Nephron progenitor cell (in vitro differentiated cells): ENCODE data around the gene SH3BGRL2.

Source experiments
- DNase-seq: peaks from one replicate; pipeline ENCODE4 v3.0.0; 2021
- H3K27ac Mint-ChIP-seq: 2 replicates; pipeline ENCODE4 v1.8.0; 2021; ENCODE audit warnings: mild to moderate bottlenecking, moderate library complexity, mixed read lengths
- H3K27me3 Mint-ChIP-seq: 2 replicates; pipeline ENCODE4 v1.8.0; 2021; ENCODE audit warnings: mild to moderate bottlenecking, low read depth, mixed read lengths; ENCODE audit not compliant: poor library complexity
- H3K36me3 Mint-ChIP-seq: 2 replicates; pipeline ENCODE4 v1.8.0; 2021; ENCODE audit warnings: low read depth, mixed read lengths
- H3K4me1 Mint-ChIP-seq: 2 replicates; pipeline ENCODE4 v1.8.0; 2021; ENCODE audit warnings: mixed read lengths
- H3K4me3 Mint-ChIP-seq: 2 replicates; pipeline ENCODE4 v1.8.0; 2021; ENCODE audit warnings: mild to moderate bottlenecking, moderate library complexity, mixed read lengths
- H3K9me3 Mint-ChIP-seq: 2 replicates; pipeline ENCODE4 v1.8.0; 2021; ENCODE audit warnings: mild to moderate bottlenecking, moderate library complexity, mixed read lengths
- CTCF ChIP-seq: fragments of 200-600 bp; sonication (generic); IDR thresholded peaks from 2 replicates; pipeline ENCODE4 v1.5.0; 2021; ENCODE audit warnings: antibody characterized with exemption

SH3BGRL2 gene

GRCh38 chr6:79708095-79708791, 77.1 kb downstream of the SH3BGRL2 start:
- no peak for TF ChIP-seq CTCF
- Mint-ChIP-seq H3K4me1 (peaks cover 8% of the 10 kb centered on the region), H3K9me3 (no peaks in the 10 kb centered on the region), H3K4me3 (no peak overlapping the region), H3K36me3 (peaks cover 5% of the 10 kb centered on the region), H3K27me3 (peaks cover 3% of the 10 kb centered on the region), H3K27ac (no peak overlapping the region)
- no peak for DNase-seq

- H3K27me3 Mint-ChIP-seq = peaks cover 3% of the 10 kb centered on the region
- no peak for DNase-seq
- H3K36me3 Mint-ChIP-seq = peaks cover 5% of the 10 kb centered on the region
- TF ChIP-seq CTCF = no peak
- no peak overlapping the region for H3K4me3 Mint-ChIP-seq
- H3K4me1 Mint-ChIP-seq = peaks cover 8% of the 10 kb centered on the region
- H3K9me3 Mint-ChIP-seq = no peaks in the 10 kb centered on the region
- H3K27ac Mint-ChIP-seq = no peak overlapping the region
Measured at GRCh38 chr6:79710127-79710526, 79.0 kb downstream of the SH3BGRL2 start.

- Mint-ChIP-seq H3K27ac (no peak overlapping the region), H3K27me3 (peaks cover 3% of the 10 kb centered on the region), H3K36me3 (peaks cover under 1% of the 10 kb centered on the region), H3K4me3 (no peak overlapping the region), H3K9me3 (no peaks in the 10 kb centered on the region), H3K4me1 (peaks cover 8% of the 10 kb centered on the region)
- no peak for DNase-seq
- no peak for TF ChIP-seq CTCF
Measured at GRCh38 chr6:79711167-79711566, 80.0 kb downstream of the SH3BGRL2 start.

GRCh38 chr6:79712144-79712543, 81.0 kb downstream of the SH3BGRL2 start:
- H3K27me3 Mint-ChIP-seq = peaks cover 3% of the 10 kb centered on the region
- peaks cover 8% of the 10 kb centered on the region for H3K4me1 Mint-ChIP-seq
- no peaks in the 10 kb centered on the region for H3K36me3 Mint-ChIP-seq
- H3K9me3 Mint-ChIP-seq = no peaks in the 10 kb centered on the region
- no peak for TF ChIP-seq CTCF
- H3K27ac Mint-ChIP-seq = no peak overlapping the region
- H3K4me3 Mint-ChIP-seq = no peak overlapping the region
- DNase-seq = no peak

GRCh38 chr6:79712616-79713135, 81.5 kb downstream of the SH3BGRL2 start:
- peaks cover 3% of the 10 kb centered on the region for H3K27me3 Mint-ChIP-seq
- H3K36me3 Mint-ChIP-seq = no peaks in the 10 kb centered on the region
- TF ChIP-seq CTCF = no peak
- H3K27ac Mint-ChIP-seq = no peak overlapping the region
- no peaks in the 10 kb centered on the region for H3K9me3 Mint-ChIP-seq
- no peak overlapping the region for H3K4me3 Mint-ChIP-seq
- H3K4me1 Mint-ChIP-seq = peaks cover 8% of the 10 kb centered on the region
- no peak for DNase-seq
